Measurements from ENCODE around the gene CLIP1. TPM values are rescaled to one million over a fixed set of nuclear protein-coding genes. Genes with fewer than 3 reads are reported as not detected.
"Not testable (repeated sequence)": the region's sequence is repeated elsewhere in the genome, so short reads cannot be mapped to it uniquely, and the experiment has no call there.

CLIP1 gene
- total RNA-seq, 2 experiments from 2014 or later: 11.2 to 25.6 TPM

GRCh38 chr12:122385171-122386016 is 37.1 kb downstream of the CLIP1 start:
- no peaks in the 10 kb centered on the region for H3K79me2 ChIP-seq (ENCODE audit: insufficient read depth, low read depth, low read length)
- H4K20me1 ChIP-seq (ENCODE audit: insufficient read depth, low read length): no peaks in the 10 kb centered on the region
- H3K4me2 ChIP-seq (ENCODE audit: low read length): no peak overlapping the region
- no peaks in the 10 kb centered on the region for H3K9me3 ChIP-seq (ENCODE audit: low read length)
- H3K27ac ChIP-seq (ENCODE audit: low read depth, low read length, poor library complexity, severe bottlenecking): no peak overlapping the region
- ChIA-PET POLR2A (no interaction called here), CTCF (ENCODE audit: unreplicated experiment) (no interaction called here)
- no peak for DNase-seq (ENCODE audit: low spot score)
- H3K36me3 ChIP-seq (ENCODE audit: insufficient read depth, low read length): no peaks in the 10 kb centered on the region
- intact Hi-C loops (cut with micrococcal nuclease; ENCODE audit: unreplicated experiment): no loop called here
- BruUV-seq (replicated peaks): no TSS peak
- no peak for TF ChIP-seq CTCF (conservative IDR thresholded peaks at IDR 0.05; ENCODE audit: low read length)
- no peak for TF ChIP-seq EZH2phosphoT487 (IDR thresholded peaks at IDR 0.05; ENCODE audit: borderline replicate concordance, low read depth, low read length)
- H3K4me3 ChIP-seq (ENCODE audit: low read depth, low read length, poor library complexity, severe bottlenecking): no peak overlapping the region
- no peaks in the 10 kb centered on the region for H3K4me1 ChIP-seq (ENCODE audit: insufficient read depth, low read length, poor library complexity, severe bottlenecking)
- H3K9me2 ChIP-seq (ENCODE audit: insufficient read depth, low read length): no peaks in the 10 kb centered on the region
- no peak overlapping the region for H2AFZ ChIP-seq (ENCODE audit: low read length)

GRCh38 chr12:122382919-122383350 is 39.5 kb downstream of the CLIP1 start:
- ChIA-PET POLR2A (no interaction called here), CTCF (ENCODE audit: unreplicated experiment) (no interaction called here)
- no peaks in the 10 kb centered on the region for H3K36me3 ChIP-seq (ENCODE audit: insufficient read depth, low read length)
- no peaks in the 10 kb centered on the region for H3K9me2 ChIP-seq (ENCODE audit: insufficient read depth, low read length)
- H3K4me3 ChIP-seq (ENCODE audit: low read depth, low read length, poor library complexity, severe bottlenecking): no peak overlapping the region
- H3K27ac ChIP-seq (ENCODE audit: low read depth, low read length, poor library complexity, severe bottlenecking): no peak overlapping the region
- no peak overlapping the region for H2AFZ ChIP-seq (ENCODE audit: low read length)
- DNase-seq (ENCODE audit: low spot score): no peak
- TF ChIP-seq CTCF (conservative IDR thresholded peaks at IDR 0.05; ENCODE audit: low read length) (no peak), EZH2phosphoT487 (IDR thresholded peaks at IDR 0.05; ENCODE audit: borderline replicate concordance, low read depth, low read length) (no peak)
- no peak overlapping the region for H3K4me2 ChIP-seq (ENCODE audit: low read length)
- no TSS peak for BruUV-seq (replicated peaks)
- no peaks in the 10 kb centered on the region for H4K20me1 ChIP-seq (ENCODE audit: insufficient read depth, low read length)
- no peaks in the 10 kb centered on the region for H3K79me2 ChIP-seq (ENCODE audit: insufficient read depth, low read depth, low read length)
- no peaks in the 10 kb centered on the region for H3K9me3 ChIP-seq (ENCODE audit: low read length)
- intact Hi-C loops (cut with micrococcal nuclease; ENCODE audit: unreplicated experiment): no loop called here
- H3K4me1 ChIP-seq (ENCODE audit: insufficient read depth, low read length, poor library complexity, severe bottlenecking): no peaks in the 10 kb centered on the region

GRCh38 chr12:122381021-122381420 is 41.4 kb downstream of the CLIP1 start:
- no peak for DNase-seq (ENCODE audit: low spot score)
- H3K36me3 ChIP-seq (ENCODE audit: insufficient read depth, low read length): no peaks in the 10 kb centered on the region; the same call in 1 of the 2 replicates
- H3K9me3 ChIP-seq (ENCODE audit: low read length): no peaks in the 10 kb centered on the region
- H3K27ac ChIP-seq (ENCODE audit: low read depth, low read length, poor library complexity, severe bottlenecking): no peak overlapping the region
- no peaks in the 10 kb centered on the region for H3K9me2 ChIP-seq (ENCODE audit: insufficient read depth, low read length)
- H3K4me2 ChIP-seq (ENCODE audit: low read length): no peak overlapping the region
- no TSS peak for BruUV-seq (replicated peaks)
- ChIA-PET CTCF (ENCODE audit: unreplicated experiment) (no interaction called here), POLR2A (interaction anchor here (0.5 kb wide), 1 partner anchor 13 kb away, joined by 3 read pairs; no protein-coding TSS in a partner anchor)
- no peak overlapping the region for H2AFZ ChIP-seq (ENCODE audit: low read length)
- no peaks in the 10 kb centered on the region for H3K79me2 ChIP-seq (ENCODE audit: insufficient read depth, low read depth, low read length)
- TF ChIP-seq EZH2phosphoT487 (IDR thresholded peaks at IDR 0.05; ENCODE audit: borderline replicate concordance, low read depth, low read length): no peak
- no peak for TF ChIP-seq CTCF (conservative IDR thresholded peaks at IDR 0.05; ENCODE audit: low read length)
- H3K4me1 ChIP-seq (ENCODE audit: insufficient read depth, low read length, poor library complexity, severe bottlenecking): no peaks in the 10 kb centered on the region
- H3K4me3 ChIP-seq (ENCODE audit: low read depth, low read length, poor library complexity, severe bottlenecking): no peak overlapping the region
- intact Hi-C loops (cut with micrococcal nuclease; ENCODE audit: unreplicated experiment): no loop called here
- no peaks in the 10 kb centered on the region for H4K20me1 ChIP-seq (ENCODE audit: insufficient read depth, low read length)

- BruUV-seq (replicated peaks); H3K4me2 ChIP-seq (ENCODE audit: low read length); H3K36me3 ChIP-seq (ENCODE audit: insufficient read depth, low read length); CTCF ChIA-PET (ENCODE audit: unreplicated experiment); H3K9me3 ChIP-seq (ENCODE audit: low read length); H3K9me2 ChIP-seq (ENCODE audit: insufficient read depth, low read length); H2AFZ ChIP-seq (ENCODE audit: low read length); H3K79me2 ChIP-seq (ENCODE audit: insufficient read depth, low read depth, low read length); POLR2A ChIA-PET; H3K4me1 ChIP-seq (ENCODE audit: insufficient read depth, low read length, poor library complexity, severe bottlenecking); DNase-seq (ENCODE audit: low spot score); H3K4me3 ChIP-seq (ENCODE audit: low read depth, low read length, poor library complexity, severe bottlenecking); intact Hi-C loops (cut with micrococcal nuclease; ENCODE audit: unreplicated experiment); H4K20me1 ChIP-seq (ENCODE audit: insufficient read depth, low read length); H3K27ac ChIP-seq (ENCODE audit: low read depth, low read length, poor library complexity, severe bottlenecking): not testable (repeated sequence)
Measured at GRCh38 chr12:122376751-122377150, 45.7 kb downstream of the CLIP1 start.
